Left lung (tissue), 14 donors: Measurements from ENCODE around the gene CNEP1R1. TPM values are rescaled to one million over a fixed set of nuclear protein-coding genes. Genes with fewer than 3 reads are reported as not detected.

Experiments used
- ATAC-seq: fragments of 200-7000 bp; cut with Tn5 transposase; one replicate; pipeline ENCODE4 v1.9.1; 2020; ENCODE audit warnings: moderate library complexity
- DNase-seq, 4 donors: peaks; one replicate each; pipeline ENCODE4 v3.0.0-alpha.2; 2013 to 2020
- H3K27ac ChIP-seq, 2 donors: fragments of 200-600 bp; sonication (generic) in 1 of 2; one replicate each; pipeline versions ENCODE4 v1.5.0 to v1.8.0; 2020 to 2021
- H3K27me3 ChIP-seq, 2 donors: fragments of 200-600 bp; sonication (generic) in 1 of 2; one replicate each; pipeline versions ENCODE4 v1.5.0 to v1.8.0; 2020 to 2021
- H3K36me3 ChIP-seq, 2 donors: fragments of 200-600 bp; sonication (generic) in 1 of 2; one replicate each; pipeline versions ENCODE4 v1.5.0 to v1.8.0; 2020 to 2021
- H3K4me1 ChIP-seq, 2 donors: fragments of 200-600 bp; one replicate each; pipeline ENCODE4 v1.8.0; 2021
- H3K4me3 ChIP-seq, 2 donors: fragments of 200-600 bp; sonication (generic) in 1 of 2; one replicate each; pipeline versions ENCODE4 v1.5.0 to v1.8.0; 2020 to 2021; ENCODE audit warnings: mild to moderate bottlenecking in 1 of 2
- H3K9me3 ChIP-seq, 2 donors: fragments of 200-600 bp; sonication (generic) in 1 of 2; one replicate each; pipeline versions ENCODE4 v1.5.0 to v1.8.0; 2020 to 2021
- intact Hi-C, 2 donors: fragments of 100-400 bp; cut with DNase I; formaldehyde crosslinking; loops; one replicate each; pipeline versions ENCODE4 v1.11.2 to v1.14.2; 2022
- long read RNA-seq, 12 donors: library from polyadenylated mRNA in 2 of 12; unstranded in 2 of 12; transcript quantifications; one replicate each; pipeline ENCODE4 v2.0.0 and lab custom pipeline, GENCODE V29; 2019 to 2026
- polyA plus RNA-seq, 6 donors: library from polyadenylated mRNA; unstranded; fragments of 120-200 nt; gene quantifications; one replicate each; pipeline ENCODE4 v1.2.1, GENCODE V29; 2013; ENCODE audit not compliant: insufficient read length in 6 of 6
- total RNA-seq, 2 donors: library from RNA; stranded (reverse); fragmentation: NEBNext Ultra II Directional; extraction: Animal tissue kit (Norgen Biotek cat#: 25700); gene quantifications; one replicate each; pipeline ENCODE4 v1.2.1, GENCODE V29; 2021
- TF ChIP-seq, protein P1 (sequence below), 2 donors: fragments of 200-600 bp; sonication (generic) in 1 of 2; IDR thresholded peaks; one replicate each; pipeline versions ENCODE4 v1.5.0 to v1.8.0; 2021; ENCODE audit warnings: antibody characterized with exemption in 2 of 2
- donor health status: DM: no; HTN: yes; CAD: no.
- donor health status: DM: no; HTN: no; CAD: no.

The CNEP1R1 gene, protein sequence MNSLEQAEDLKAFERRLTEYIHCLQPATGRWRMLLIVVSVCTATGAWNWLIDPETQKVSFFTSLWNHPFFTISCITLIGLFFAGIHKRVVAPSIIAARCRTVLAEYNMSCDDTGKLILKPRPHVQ
- 10 to 100 TPM; 22.2 to 28.7 TPM for total RNA-seq
- 10 to 100 TPM; 32.1 to 44.3 (median 37.9) TPM for polyA plus RNA-seq
- long read RNA-seq, donor 1, partial matches to known transcripts: 0 of 9 reads
- long read RNA-seq, donor 1, other reads (novel, unspliced or antisense): 0 of 9 reads
- long read RNA-seq, donor 2, transcript CNEP1R1-202 (6 exons, 2,117 nt): major isoform, 13 of 16 reads
- long read RNA-seq, donor 2, partial matches to known transcripts: 0 of 16 reads
- long read RNA-seq, donor 2, other reads (novel, unspliced or antisense): 0 of 16 reads
- long read RNA-seq, donor 3, partial matches to known transcripts: 0 of 6 reads
- long read RNA-seq, donor 3, other reads (novel, unspliced or antisense): 0 of 6 reads
- long read RNA-seq, donor 4, partial matches to known transcripts: 0 of 4 reads
- long read RNA-seq, donor 4, other reads (novel, unspliced or antisense): 0 of 4 reads
- long read RNA-seq, donor 5, transcript CNEP1R1-202 (6 exons, 2,117 nt): major isoform, 5 of 7 reads
- long read RNA-seq, donor 5, partial matches to known transcripts: 0 of 7 reads
- long read RNA-seq, donor 5, other reads (novel, unspliced or antisense): 0 of 7 reads
- long read RNA-seq, donor 6, transcript CNEP1R1-202 (6 exons, 2,117 nt): major isoform, 8 of 10 reads
- long read RNA-seq, donor 6, partial matches to known transcripts: 0 of 10 reads
- long read RNA-seq, donor 6, other reads (novel, unspliced or antisense): 0 of 10 reads
- long read RNA-seq, donor 7, partial matches to known transcripts: 0 of 5 reads
- long read RNA-seq, donor 7, other reads (novel, unspliced or antisense): 0 of 5 reads
- long read RNA-seq, donor 8, partial matches to known transcripts: 0 of 5 reads
- long read RNA-seq, donor 8, other reads (novel, unspliced or antisense): 0 of 5 reads
- long read RNA-seq, donor 9: 0 reads
- long read RNA-seq, donor 10, partial matches to known transcripts: 0 of 2 reads
- long read RNA-seq, donor 10, other reads (novel, unspliced or antisense): 1 of 2 reads
- long read RNA-seq, donor 11: 0 reads
- long read RNA-seq, donor 12, transcript CNEP1R1-202 (6 exons, 2,117 nt): major isoform, 7 of 9 reads
- long read RNA-seq, donor 12, partial matches to known transcripts: 0 of 9 reads
- long read RNA-seq, donor 12, other reads (novel, unspliced or antisense): 0 of 9 reads

DNA sequence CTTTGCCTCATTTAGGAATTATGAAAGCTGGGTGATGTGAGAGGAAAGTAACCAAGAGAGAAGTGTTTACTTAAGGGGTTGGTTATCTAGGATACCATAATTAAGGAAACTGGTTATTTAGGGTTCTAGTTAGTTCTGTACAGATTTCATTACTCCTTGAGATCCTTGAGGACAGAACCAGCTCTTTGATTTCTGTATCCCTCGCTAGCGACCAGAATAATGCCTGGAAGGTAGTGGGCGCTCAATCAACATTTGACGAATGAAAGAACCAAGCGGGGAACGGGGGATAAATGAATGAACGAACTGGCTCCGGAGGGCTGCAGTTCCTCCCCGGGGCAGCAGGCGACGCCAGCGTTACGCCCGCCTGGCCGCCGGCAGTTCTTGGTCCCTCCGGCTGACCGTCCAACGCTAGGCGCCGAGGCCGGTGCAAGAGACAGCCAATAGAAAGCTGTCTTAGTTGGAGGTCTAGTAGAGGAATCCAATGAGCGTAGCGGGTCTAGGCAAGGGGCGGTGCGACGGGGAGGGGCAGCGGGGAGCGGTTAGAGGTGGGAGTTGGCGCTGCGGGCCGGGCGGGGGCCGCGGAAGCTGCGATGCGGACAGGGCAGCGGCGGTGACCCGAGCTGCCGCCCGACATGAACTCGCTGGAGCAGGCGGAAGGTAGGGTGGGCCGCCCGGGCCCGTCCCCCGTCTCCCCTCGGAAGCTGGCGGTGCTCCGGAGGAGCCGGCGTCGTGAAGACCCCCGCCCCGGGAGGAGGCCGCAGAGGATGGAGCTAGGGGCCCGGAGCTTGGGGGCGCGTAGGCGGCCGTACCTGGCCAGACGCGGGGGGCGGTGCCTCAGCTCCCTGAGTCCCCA, at the start of gene CNEP1R1:
Gene CNEP1R1, plus strand, starts transcription at position 542 of the 853 bp plus-strand sequence. Its CDS starts 91 bp downstream, at position 633.
- Histone ChIP-seq H3K27me3 (no peaks in the 10 kb centered on the region), H3K4me1 (peaks cover 12 to 42% of the 10 kb centered on the region in 2 donors), H3K4me3 (peak within 1 kb of the TSS; percentile 98 to 99), H3K9me3 (no peaks in the 10 kb centered on the region), H3K36me3 (peaks cover 0 to 12% of the 10 kb centered on the region in 2 donors), H3K27ac (peak within 1 kb of the TSS; percentile 86 to 91)
- intact Hi-C loops: loop anchor here in 1 of 2 donors (10.0 kb wide), 1 partner anchor 190 kb away; no protein-coding TSS in a partner anchor
- TF ChIP-seq, protein P1, sequence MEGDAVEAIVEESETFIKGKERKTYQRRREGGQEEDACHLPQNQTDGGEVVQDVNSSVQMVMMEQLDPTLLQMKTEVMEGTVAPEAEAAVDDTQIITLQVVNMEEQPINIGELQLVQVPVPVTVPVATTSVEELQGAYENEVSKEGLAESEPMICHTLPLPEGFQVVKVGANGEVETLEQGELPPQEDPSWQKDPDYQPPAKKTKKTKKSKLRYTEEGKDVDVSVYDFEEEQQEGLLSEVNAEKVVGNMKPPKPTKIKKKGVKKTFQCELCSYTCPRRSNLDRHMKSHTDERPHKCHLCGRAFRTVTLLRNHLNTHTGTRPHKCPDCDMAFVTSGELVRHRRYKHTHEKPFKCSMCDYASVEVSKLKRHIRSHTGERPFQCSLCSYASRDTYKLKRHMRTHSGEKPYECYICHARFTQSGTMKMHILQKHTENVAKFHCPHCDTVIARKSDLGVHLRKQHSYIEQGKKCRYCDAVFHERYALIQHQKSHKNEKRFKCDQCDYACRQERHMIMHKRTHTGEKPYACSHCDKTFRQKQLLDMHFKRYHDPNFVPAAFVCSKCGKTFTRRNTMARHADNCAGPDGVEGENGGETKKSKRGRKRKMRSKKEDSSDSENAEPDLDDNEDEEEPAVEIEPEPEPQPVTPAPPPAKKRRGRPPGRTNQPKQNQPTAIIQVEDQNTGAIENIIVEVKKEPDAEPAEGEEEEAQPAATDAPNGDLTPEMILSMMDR (IDR thresholded peaks at IDR 0.05): peak; percentile 97 to 100
- ATAC-seq (peak; percentile 99), DNase-seq (peak; percentile 94 to 99 (median 96))

DNA sequence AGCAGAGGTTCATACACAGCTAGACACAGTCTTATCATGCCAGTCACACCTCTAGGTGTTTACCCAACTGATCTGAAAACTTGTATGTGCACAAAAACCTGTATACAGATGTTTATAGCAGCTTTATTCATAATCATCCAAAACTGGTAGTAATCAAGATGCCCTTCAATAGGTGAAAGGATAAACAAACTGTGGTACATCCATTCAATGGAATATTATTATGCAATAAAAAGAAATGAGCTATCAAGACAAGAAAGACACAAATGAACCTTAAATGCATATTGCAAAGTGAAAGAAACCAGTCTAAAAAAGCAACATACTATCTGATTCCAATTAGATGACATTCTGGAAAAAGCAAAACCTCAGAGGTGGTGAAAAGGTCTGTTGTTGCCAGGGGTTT, 47.6 kb upstream of the CNEP1R1 start:
- Histone ChIP-seq H3K36me3 (no peaks in the 10 kb centered on the region), H3K27me3 (no peaks in the 10 kb centered on the region), H3K9me3 (peaks cover 0 to 4% of the 10 kb centered on the region in 2 donors), H3K27ac (no peak overlapping the region), H3K4me3 (no peak overlapping the region), H3K4me1 (no peaks in the 10 kb centered on the region)
- ATAC-seq (no peak), DNase-seq (no peak)
- intact Hi-C loops: no loop called here
- TF ChIP-seq, protein P1 (IDR thresholded peaks at IDR 0.05): no peak

DNA sequence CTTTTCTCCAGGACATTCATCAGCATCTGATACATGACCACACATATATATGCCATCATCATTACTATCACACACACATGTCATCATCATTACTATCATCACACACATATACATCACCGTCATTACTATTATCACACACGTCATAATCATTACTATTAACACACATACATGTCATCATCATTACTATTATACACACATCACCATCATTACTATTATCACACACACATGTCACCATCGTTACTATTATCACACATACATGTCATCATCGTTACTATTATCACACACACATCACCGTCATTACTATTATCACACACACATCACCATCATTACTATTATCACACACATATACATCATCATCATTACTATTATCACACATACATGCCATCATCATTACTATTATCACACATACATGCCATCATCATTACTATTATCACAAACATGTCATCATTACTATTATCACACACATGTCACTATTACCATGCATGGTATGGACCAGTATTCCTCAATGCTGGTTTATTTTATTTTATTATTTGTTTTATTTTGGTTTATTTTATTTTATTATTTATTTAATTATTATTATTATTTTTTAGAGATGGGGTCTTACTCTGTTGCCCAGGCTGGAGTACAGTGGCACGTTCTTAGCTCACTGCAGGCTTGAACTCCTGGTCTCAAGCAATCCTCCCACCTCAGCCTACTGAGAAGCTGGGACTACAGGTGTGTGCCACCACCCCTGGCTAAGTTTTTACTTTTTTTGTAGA, 46.3 kb upstream of the CNEP1R1 start:
- Histone ChIP-seq H3K27ac (no peak overlapping the region), H3K9me3 (peaks cover 0 to 4% of the 10 kb centered on the region in 2 donors), H3K27me3 (no peaks in the 10 kb centered on the region), H3K4me3 (no peak overlapping the region), H3K4me1 (no peaks in the 10 kb centered on the region), H3K36me3 (no peaks in the 10 kb centered on the region)
- no peak for ATAC-seq
- no peak for DNase-seq
- intact Hi-C loops: no loop called here
- TF ChIP-seq, protein P1 (IDR thresholded peaks at IDR 0.05): no peak

DNA sequence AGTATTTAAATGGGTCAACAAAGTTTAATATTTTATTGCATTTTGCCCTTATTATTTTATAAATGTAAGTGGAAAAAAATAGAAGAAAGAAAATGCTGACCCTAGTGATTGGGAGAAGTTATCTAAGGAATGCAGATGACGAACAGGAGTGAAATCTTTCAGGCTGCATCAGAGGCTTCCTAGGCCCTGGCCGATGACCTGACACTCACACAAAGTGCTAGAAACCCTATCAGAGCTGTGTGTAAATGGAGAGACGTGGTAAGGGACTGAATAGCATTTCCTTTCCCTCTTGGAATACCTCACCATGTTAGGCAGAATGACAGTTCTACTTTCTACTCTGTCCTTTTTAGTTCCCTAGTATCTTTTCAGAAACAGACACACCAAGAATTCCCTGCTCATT, 44.9 kb upstream of the CNEP1R1 start:
- H3K4me3 ChIP-seq: no peak overlapping the region
- H3K9me3 ChIP-seq: peaks cover 0 to 4% of the 10 kb centered on the region in 2 donors
- no peaks in the 10 kb centered on the region for H3K36me3 ChIP-seq
- DNase-seq: no peak
- no peak for ATAC-seq
- no peaks in the 10 kb centered on the region for H3K27me3 ChIP-seq
- TF ChIP-seq, protein P1 (IDR thresholded peaks at IDR 0.05): no peak
- H3K4me1 ChIP-seq: no peaks in the 10 kb centered on the region
- intact Hi-C loops: no loop called here
- no peak overlapping the region for H3K27ac ChIP-seq
